HG03575 (cell line): Measurements from ENCODE around the gene TBC1D2B.

Source experiments
- ATAC-seq: cut with Tn5 transposase; IDR thresholded peaks from one replicate; pipeline ENCODE4 v1.9.1; 2021; ENCODE audit not compliant: unreplicated experiment, insufficient number of reproducible peaks, low FRiP score; ENCODE audit errors: extremely low read depth

Gene TBC1D2B

DNA sequence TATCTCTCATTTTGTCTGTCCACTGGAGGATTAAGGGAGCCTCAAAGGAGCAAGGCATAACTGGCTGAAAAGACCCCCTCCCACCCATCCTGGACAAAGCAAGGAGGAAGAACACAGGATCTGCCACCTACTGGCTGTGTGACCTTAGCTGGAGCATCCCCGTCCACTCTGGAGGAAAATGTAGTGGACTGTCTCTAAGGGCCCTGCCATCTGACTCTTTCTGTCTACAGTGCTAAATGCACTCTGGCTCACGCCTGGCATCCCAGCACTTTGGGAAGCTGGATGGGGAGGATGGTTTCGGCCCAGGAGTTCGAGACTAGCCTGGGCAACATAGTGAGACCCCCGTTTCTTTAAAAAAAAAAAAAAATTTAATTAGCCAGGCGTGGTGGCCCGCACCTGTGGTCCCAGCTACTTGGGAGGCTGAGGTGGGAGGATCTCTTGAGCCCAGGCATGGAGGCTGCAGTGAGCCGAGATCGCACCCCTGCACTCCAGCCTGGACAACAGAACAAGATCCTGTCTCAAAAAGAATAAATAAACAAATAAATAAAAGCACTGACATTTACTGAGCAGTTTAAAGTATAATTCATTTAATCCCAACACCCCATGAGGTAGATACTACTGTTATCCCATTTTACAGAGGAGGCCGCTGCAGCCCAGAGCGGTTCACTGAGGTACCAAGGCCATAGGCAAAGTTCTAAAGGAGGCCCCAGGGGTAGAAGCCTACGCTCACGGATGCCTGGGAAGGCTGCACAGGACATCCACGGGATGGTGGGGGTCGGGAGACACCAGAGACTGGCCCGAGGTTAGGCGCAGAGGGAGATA lies 1.1 kb downstream of the TBC1D2B start:
- no peak for ATAC-seq

DNA sequence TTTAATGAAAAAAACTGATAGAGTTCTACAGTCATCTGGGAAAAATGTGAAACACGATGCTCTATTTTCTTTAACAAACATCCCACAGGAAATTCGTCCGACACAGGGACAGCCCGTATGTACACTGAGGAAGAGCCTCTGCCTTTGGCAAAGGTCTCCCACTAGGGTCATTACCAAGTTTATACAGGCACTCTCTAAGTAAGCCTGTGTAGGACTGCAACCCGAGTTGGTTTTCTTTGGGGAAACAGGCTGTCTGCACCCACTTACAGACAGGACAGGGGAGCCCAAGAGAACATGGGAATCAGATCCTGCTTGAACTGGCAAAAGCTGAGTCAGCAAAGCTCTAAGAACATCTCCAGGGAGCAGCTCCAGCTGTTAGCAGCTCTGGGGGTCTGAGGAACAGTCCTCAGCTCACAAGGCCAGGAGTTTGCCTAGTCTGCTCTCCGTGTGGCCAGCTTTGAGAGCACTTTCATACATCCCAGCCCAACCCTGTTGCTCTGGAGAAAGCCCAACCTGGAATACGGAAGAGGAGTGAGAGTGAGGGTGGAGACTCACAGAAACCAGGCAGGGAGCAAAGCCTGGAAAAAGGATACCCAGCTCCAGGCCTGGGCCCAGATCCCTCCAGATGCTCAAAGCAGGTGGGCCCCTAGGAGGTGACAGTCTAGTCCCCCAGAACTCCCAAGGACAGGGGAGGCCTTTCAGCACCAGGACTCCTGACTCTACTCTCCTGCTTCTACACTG lies 1.9 kb downstream of the TBC1D2B start:
- no peak for ATAC-seq

DNA sequence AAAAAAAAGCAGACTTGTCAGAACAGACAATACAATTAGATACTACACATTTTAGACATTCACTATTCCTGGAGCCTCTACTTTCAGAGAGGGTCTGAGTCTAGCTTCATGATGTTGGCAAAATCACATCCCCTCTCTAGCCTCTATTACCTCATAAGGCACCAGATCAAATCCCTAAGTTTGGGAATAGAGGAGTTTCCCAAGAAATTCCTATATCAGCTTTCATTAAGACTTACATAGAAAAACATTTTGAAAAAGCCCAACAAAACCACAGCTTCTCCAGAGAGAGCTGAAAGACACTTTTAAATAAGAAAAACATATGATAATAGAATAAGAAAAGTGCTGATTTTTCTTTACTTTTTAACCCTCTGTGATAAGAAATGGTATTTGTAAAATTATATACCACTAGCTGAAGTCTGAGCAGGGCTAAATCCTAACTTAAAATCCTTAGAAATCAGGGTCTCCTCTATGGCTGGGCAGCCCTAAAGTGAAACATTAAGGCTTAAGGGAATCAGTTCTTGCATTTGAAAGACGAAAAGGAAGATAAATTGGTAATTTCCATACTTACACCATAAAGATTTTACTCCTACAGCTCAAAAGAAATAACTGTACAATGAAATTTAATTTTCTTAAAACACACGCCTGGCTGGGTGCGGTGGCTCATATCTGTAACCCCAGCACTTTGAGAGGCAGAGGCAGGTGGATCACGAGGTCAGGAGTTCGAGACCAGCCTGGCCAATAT lies 4.3 kb downstream of the TBC1D2B start:
- ATAC-seq, result no peak

DNA sequence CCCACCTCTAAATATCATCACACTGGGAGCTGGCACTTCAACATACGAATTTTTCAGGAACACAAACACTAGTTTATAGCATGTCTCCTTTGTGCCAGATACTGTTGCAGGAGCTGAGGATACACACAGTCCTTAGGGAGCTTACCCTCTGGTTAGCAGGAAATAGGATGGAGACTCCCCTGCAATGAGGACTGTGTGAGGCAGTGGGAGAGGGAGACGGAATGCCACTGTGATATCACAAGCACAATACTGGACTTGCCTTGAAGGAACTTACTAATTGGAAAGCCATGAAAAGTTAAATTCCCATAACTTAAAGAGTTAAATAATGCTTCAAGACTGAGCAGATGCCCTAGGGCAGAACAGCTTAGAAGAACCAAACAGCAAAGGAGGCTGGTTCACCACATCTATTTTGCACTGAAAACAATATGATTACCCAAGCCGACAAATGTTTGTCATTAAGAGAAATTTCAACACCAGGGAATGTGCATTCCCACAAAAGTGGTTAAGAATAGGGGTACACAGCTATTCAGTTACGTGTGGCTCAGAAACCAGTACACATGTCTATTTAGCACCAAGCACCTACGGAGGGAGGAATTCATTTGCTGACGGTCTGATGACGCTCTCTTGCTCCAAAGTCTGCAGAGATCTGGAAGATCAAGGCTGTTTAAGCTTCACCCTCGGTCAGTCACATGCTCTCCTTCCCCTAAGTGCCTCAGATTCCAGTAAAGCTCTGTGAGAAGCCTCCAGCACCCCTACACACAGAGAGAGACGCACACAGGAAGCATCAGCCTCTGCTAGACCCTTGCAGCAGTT lies 5.2 kb downstream of the TBC1D2B start:
- no peak for ATAC-seq

DNA sequence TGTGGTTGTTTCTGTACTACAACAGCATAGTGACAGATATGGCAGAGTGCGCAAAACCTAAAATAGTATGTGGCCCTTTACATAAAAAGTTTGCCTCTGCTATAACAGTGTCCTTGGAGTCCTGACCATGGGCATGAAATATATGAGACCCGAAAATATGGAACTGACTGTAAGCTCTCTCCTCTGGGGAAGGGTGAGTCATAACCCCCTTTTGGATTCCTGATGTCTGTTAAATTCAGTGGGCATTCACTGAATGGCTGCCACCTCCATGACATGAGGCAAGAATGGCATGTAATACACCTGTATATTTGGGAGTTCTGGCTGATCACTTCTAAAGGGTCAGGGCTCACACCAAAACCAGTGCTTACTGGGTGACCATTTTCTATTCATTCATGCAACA lies 6.1 kb downstream of the TBC1D2B start:
- ATAC-seq, result no peak

DNA sequence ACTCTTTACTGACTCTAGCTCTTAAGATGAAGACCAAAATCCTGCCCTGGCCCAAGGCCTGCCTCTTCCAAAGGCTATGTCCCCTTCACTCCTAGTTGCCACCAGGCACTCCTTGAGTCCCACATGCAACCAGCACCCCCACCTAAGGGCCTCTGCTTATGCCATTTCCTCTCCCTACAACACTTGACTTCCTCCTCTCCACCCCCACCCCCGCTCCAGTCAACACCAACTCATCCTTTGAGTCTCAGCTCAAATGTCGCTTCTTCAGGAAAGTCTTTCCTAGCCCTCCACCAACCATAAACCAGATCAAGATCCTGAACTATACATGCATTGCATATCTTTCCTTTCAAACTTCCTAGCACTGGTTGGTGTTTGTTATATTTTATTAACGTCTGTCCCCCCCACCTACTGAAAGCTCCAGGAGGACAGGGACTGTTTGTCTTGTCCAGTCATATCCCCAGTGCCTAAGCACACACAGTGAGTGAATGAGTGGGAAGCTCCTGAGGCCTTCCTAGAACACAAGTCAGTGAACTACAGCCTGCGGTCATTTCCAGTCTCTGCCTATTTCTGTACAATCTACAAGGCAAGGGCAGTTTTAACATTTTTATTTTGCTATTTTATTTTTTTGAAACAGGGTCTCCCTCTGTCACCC lies 7.3 kb downstream of the TBC1D2B start:
- no peak for ATAC-seq

DNA sequence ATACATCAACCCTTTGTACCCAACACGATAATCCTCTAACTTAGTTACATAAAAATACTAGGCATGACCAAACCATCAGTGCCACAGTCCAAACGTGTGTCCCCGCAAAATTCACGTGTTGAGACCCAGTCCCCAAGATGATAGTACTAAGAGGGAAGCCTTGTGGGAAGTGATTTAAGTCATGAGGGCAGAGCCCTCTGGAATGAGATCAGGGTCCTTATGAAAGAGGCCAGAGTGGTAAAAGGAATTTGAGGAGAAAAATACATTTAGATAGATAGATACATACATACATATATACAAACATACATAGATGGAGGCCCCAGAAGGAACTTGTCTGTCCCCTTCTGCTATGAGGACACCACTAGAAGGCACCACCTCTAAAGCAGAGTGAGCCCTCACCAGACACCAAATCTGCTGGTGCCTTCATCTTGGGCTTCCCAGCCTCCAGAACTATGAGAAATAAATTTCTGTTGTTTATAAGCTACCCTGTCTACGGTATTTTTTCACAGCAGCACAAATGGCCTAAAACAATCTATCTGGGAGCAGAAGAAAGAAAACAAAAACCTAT lies 8.0 kb downstream of the TBC1D2B start:
- ATAC-seq, result no peak

DNA sequence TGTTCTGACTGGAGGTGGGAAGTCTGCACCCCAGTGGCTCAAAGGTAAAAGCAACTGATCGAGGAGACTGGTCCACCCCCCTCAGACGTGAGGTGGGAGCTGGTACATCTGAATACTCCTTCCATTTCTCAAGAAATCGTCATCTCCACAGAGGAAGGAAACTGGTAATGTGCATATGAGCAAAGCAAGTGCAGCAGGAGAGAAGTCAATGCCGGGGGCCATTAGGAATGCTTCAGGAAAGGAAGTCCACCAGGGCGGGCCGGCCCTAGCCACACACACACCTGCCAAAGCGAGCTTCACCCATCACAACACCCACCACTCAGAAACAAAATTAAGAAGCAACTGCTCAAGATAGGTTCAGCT lies 8.5 kb downstream of the TBC1D2B start:
- no peak for ATAC-seq

DNA sequence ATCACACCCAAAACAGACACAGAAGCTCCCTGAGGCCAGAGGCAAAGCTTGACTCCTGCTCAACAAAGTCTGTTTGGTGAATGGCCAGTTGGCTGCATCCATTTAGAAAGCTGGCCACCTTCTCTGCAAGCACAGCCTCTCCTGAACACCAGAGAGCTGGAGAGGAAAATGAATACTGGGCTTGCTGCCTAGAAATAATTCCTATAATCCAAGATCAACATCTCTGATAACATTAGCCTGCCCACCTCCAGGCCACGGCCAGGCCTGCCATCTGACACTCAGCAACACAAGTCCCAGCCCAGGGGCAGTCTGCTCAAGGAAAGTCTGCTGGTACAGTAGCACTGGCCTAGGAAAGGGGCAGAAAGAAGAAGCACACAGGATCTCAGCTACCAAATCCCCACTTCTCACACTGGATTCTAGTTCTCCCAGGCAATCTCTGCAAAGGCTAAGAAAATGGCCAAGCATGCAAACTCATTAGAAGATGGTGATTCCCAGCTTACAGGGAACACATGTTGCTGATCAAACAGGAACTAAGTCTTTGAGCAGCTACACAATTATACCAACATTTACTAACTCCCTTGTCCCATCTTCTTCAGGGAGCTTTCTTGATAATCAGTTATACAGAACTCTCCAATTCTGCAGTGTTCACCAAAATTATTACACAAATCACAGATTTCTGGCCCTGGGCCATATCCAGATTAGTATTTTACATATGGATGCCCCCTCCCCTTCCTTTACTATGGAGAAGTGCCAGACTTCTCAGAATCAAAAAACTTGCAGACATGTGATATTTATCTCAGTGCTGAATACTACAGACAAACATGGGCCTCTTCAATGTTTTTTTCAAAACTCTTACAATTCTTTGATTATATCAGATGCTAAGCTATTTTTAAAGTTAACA lies 9.9 kb downstream of the TBC1D2B start:
- no peak for ATAC-seq

DNA sequence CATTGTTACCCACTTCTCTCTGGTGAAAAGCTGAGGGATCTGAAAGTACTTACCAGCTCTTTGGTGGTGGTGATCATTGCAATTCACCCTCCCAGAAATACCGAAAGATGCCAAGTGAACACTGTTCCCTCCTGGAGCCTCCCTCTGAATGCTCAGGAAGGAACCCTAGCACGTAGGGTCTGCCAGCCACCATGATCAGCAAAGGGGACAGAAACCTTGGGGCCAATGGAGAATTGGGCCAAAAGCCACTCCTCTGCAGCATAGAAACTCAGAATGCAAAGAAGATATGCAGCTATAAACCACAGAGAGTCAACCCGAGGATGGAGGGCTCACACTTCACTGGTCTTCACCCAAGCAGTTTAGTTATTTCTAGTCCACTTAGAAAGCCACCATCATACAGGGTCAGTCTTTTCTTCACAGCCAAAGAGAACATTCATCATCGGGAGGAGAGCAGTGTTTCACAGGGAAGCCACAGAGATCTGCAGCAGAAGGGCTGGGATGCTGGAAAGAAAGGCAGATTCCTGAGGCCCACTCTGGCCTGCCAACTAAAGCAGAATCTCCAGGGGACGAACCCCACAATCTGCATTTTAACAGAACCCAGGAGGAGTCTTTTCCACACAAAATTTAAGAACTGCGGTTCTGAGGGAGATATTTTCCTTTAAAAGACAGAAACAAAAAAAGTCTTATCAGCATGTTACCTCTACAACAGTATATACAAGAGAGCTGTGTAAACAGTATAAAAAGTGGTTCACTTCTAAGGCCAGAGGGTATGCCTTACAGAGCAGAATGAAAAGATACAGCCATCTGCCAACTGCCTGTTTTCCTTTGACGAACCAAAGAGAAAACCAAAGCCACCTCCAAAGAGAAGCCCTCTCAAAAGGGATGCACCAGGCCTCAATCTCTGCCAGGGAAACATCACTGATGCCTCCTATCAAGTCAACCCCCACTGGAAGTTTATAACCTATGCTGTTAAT lies 11.3 kb downstream of the TBC1D2B start:
- no peak for ATAC-seq

DNA sequence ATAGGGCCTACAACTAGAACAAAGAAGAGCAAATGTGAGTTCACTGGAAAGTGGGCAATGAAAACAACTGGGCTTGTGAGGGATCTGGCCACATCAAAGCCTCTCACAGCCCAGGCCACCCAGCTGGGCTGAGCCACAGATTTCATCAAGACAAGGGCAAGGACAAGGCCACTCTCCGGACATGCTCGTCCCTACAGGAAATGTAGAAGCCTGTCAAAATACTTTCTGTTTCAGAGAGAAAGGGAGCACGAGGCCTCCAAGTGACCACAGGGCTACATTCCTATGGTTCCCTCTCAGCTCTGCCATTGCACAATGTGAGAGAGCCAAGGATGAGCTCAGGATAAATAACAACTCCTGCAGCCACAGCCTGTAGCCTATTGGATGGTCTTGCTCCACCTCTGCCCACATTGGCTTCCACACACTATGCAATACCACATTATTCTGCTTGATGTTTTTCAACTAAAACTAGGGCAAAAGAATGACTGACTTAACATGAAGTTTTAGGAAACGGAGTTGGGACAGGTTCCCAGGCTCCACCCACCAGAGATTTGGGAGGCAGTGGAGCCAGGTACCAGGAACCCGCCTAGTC lies 12.1 kb downstream of the TBC1D2B start:
- no peak for ATAC-seq

DNA sequence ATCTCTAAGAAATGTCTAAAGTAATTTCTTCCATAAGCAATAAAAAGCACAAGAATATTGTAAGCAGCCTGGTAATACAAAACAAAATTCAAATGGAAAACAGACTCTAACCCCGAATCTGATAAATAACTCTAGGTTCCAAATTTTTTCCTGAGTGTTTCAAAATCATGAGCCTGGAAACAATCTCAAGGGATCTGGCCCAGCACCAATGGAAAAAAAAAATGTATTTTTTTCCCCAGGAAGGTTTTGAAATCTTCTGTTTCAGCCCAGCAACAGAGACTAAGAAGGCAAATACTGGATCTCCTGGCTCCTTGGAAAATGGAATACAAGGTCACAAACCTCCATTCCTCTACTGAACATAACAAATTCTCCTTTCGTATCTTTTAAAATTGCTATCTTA lies 13.0 kb downstream of the TBC1D2B start:
- ATAC-seq, result no peak

DNA sequence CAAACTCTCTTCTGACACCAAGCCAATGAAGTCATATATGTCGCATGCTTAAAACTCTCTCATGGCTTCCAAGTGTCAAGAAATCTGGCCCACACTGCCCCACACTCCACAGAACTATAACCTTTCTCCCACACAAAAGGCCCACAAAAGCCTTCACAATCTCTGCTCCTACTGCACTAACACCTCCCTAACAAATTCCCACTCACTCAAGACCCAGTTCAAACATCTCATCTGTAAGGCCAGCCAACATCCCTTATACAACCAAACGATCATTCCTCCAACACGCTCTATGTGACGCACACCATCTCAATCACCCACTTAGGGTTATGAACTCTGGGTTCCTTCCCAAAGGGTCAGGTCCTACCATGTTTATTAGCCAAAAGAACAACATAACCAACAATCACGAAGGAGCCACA lies 13.5 kb downstream of the TBC1D2B start:
- ATAC-seq, result no peak

DNA sequence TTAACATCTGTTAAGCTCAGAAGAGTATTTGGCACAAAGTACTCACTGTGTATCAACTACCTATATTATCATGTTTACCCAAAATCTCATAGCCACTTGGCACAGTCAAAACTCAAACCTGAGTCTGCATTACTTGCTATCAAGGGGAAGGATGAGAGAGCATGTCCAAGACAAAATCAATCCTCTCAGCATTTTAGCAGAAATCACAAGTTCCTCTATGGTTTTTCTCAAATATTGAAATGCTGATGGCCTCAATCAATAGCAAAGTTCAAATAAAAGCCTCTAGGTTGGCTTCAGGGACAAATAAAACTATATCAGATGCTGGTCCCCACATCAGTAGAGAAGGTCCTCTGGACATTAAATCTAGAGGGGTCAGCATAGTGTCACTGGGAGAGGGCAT lies 14.3 kb downstream of the TBC1D2B start:
- no peak for ATAC-seq

DNA sequence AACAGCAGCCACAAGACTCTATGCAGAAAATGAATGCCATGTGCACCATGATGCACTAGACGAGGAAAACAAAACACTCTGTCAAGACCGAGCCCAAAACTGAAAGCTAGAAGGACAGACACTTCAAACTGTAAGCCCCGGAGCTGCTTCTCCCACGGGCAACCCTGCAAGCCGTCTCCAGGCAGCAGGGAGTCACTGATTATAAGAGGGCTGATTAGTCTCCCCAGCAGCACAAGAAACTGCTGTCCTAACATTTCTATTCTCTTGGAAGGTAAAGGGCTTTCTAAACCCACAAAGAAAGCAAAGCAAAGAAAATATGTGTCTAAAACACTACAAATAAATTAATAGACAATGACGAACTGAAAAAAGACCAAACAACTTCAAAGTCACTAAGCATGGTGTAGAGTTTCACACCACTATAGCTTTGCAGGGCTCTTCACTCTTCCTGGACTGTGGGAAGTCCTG lies 15.5 kb downstream of the TBC1D2B start:
- ATAC-seq, result no peak

DNA sequence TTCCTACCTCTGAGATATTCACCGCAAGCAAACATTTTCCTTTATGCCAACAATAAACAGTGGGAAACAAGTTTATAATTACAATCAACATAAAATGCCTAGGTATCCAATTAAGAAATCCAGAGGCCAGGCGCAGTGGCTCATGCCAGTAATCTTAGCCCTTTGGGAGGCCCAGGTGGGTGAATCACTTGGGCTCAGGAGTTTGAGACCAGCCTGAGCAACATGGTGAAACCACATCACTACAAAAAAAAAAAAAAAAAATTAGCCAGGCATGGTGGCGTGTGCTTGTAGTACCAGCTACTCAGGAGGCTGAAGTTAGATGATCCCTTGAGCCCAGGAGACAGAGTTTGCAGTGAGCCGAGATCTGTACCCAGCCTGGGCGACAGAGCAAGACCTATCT lies 17.3 kb downstream of the TBC1D2B start:
- ATAC-seq, result no peak
